Neural cell (in vitro differentiated cells): ENCODE measurements around the gene VRK1. TPM values are rescaled to one million over a fixed set of nuclear protein-coding genes. Genes with fewer than 3 reads are reported as not detected.

Experiments
- H2AFZ ChIP-seq: fragments of 200-600, 300-800 bp; sonication (generic), shearing (Covaris generic); 2 replicates; pipeline ENCODE4 v1.6.0; 2014; ENCODE audit warnings: low read depth, mild to moderate bottlenecking, antibody characterized with exemption, low read length, moderate library complexity
- H3F3A ChIP-seq: fragments of 200-600 bp; shearing (Covaris generic); 2 replicates; pipeline ENCODE4 v1.6.1; 2016; ENCODE audit warnings: mild to moderate bottlenecking, moderate library complexity, mixed read lengths, antibody characterized with exemption, low read length; ENCODE audit not compliant: insufficient read depth, poor library complexity, severe bottlenecking
- H3K27ac ChIP-seq: fragments of 200-600, 300-800 bp; sonication (generic), shearing (Covaris generic); 2 replicates; pipeline ENCODE4 v1.5.1; 2014; ENCODE audit warnings: mild to moderate bottlenecking, low read length, moderate library complexity
- H3K27me3 ChIP-seq: fragments of 300-800, 200-600 bp; sonication (generic), shearing (Covaris generic); 2 replicates; pipeline ENCODE4 v1.6.0; 2014; ENCODE audit warnings: mild to moderate bottlenecking, low read depth, low read length, moderate library complexity; ENCODE audit not compliant: insufficient read depth
- H3K36me3 ChIP-seq: fragments of 300-800, 200-600 bp; sonication (generic), shearing (Covaris generic); 2 replicates; pipeline ENCODE4 v1.5.1; 2014; ENCODE audit warnings: mild to moderate bottlenecking, antibody characterized with exemption, low read length, moderate library complexity; ENCODE audit not compliant: insufficient read depth
- H3K4me2 ChIP-seq: fragments of 300-800, 200-600 bp; sonication (generic), shearing (Covaris generic); 2 replicates; pipeline ENCODE4 v1.6.0; 2014; ENCODE audit warnings: mild to moderate bottlenecking, low read length
- H3K4me3 ChIP-seq: fragments of 300-800, 200-600 bp; sonication (generic), shearing (Covaris generic); 2 replicates; pipeline ENCODE4 v1.5.1; 2014; ENCODE audit warnings: mild to moderate bottlenecking, low read length, moderate library complexity
- H3K79me2 ChIP-seq: fragments of 200-600 bp; shearing (Covaris generic); replicated peaks from 2 replicates; pipeline ENCODE4 v1.6.0; 2014; ENCODE audit warnings: mild to moderate bottlenecking, low read length, moderate library complexity; ENCODE audit not compliant: insufficient read depth
- H3K9ac ChIP-seq: fragments of 300-800, 200-600 bp; sonication (generic), shearing (Covaris generic); 2 replicates; pipeline ENCODE4 v1.6.1; 2016; ENCODE audit warnings: mild to moderate bottlenecking, low read length, mixed read lengths
- H3K9me2 ChIP-seq: fragments of 200-600 bp; shearing (Covaris generic); 2 replicates; pipeline ENCODE4 v1.6.1; 2016; ENCODE audit warnings: mild to moderate bottlenecking, low read length, mixed read lengths; ENCODE audit not compliant: insufficient read depth
- H3K9me3 ChIP-seq: fragments of 200-600, 300-800 bp; sonication (generic), shearing (Covaris generic); 2 replicates; pipeline ENCODE4 v1.6.1; 2016; ENCODE audit warnings: mild to moderate bottlenecking, mixed run types, low read length, moderate library complexity, mixed read lengths
- H4K20me1 ChIP-seq: fragments of 200-600 bp; shearing (Covaris generic); 2 replicates; pipeline ENCODE4 v1.6.1; 2016; ENCODE audit warnings: mild to moderate bottlenecking, mixed run types; ENCODE audit not compliant: insufficient read depth
- EP300 ChIP-seq: fragments of 450-650 bp; conservative IDR thresholded peaks from 2 replicates; pipeline ENCODE4 v1.6.1; 2014; ENCODE audit warnings: antibody characterized with exemption, mild to moderate bottlenecking, moderate library complexity; ENCODE audit not compliant: poor library complexity, severe bottlenecking
- EZH2 ChIP-seq: fragments of 200-600, 300-800 bp; shearing (Covaris generic), sonication (generic); IDR thresholded peaks from 2 replicates; pipeline ENCODE4 v1.6.1; 2014; ENCODE audit warnings: antibody characterized with exemption, low read length, borderline replicate concordance, mild to moderate bottlenecking; ENCODE audit not compliant: insufficient read depth, poor library complexity, severe bottlenecking
- MXI1 ChIP-seq: fragments of 450-650 bp; conservative IDR thresholded peaks from 2 replicates; pipeline ENCODE4 v1.6.1; 2014; ENCODE audit warnings: antibody characterized with exemption, mild to moderate bottlenecking; ENCODE audit not compliant: poor library complexity, severe bottlenecking
- POLR2AphosphoS5 ChIP-seq: IDR thresholded peaks from 2 replicates; pipeline ENCODE4 v1.6.1; 2012
- RAD21 ChIP-seq: fragments of 450-650 bp; conservative IDR thresholded peaks from 2 replicates; pipeline ENCODE4 v1.6.1; 2014; ENCODE audit warnings: antibody characterized with exemption, mild to moderate bottlenecking, moderate library complexity
- SMC3 ChIP-seq: fragments of 450-650 bp; conservative IDR thresholded peaks from 2 replicates; pipeline ENCODE4 v1.6.1; 2014; ENCODE audit warnings: antibody characterized with exemption, mild to moderate bottlenecking, moderate library complexity; ENCODE audit not compliant: poor library complexity
- TAF1 ChIP-seq: IDR thresholded peaks from 2 replicates; pipeline ENCODE4 v1.6.1; 2012; ENCODE audit warnings: low read depth
- polyA plus RNA-seq: library from polyadenylated mRNA; depleted of rRNA; stranded (reverse); fragments of >200 nt; gene quantifications from 2 replicates; pipeline ENCODE4 v1.2.3, GENCODE V29; 2014
- TF ChIP-seq, protein P1 (sequence below): IDR thresholded peaks from 2 replicates; pipeline ENCODE4 v1.6.1; 2012; ENCODE audit warnings: borderline replicate concordance
- TF ChIP-seq, protein P2 (sequence below): fragments of 450-650 bp; IDR thresholded peaks from 2 replicates; pipeline ENCODE4 v1.5.1; 2014; ENCODE audit warnings: antibody characterized with exemption, mild to moderate bottlenecking, moderate library complexity; ENCODE audit not compliant: poor library complexity, severe bottlenecking

VRK1 gene
- polyA plus RNA-seq, 1 donor from 2014 or later, result 86.0 TPM

DNA sequence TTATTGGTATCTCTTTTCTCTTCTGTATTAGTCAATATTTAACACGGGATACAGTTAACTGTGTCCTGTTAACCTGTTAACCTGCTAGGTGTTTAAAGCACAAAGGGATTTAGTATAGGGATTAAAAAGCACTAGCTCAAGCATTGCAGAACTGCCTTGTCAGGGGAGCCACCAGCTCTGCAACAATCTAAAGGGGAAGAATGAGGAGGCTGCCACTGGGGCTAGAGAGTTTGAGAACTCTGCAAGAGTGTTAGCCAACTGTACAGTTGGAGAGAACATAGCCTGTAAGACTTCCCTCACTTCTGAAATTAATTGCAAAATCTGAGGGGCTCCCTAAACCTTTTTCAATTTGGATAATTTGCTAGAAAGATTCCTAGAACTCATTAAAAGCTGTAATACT, 6.5 kb upstream of the VRK1 start:
- Histone ChIP-seq H3K4me2 (no peak overlapping the region), H3K27me3 (no peaks in the 10 kb centered on the region), H3K36me3 (no peaks in the 10 kb centered on the region), H3K9me2 (no peaks in the 10 kb centered on the region), H3K4me3 (no peak overlapping the region), H2AFZ (no peak overlapping the region), H3F3A (no peaks in the 10 kb centered on the region), H3K9ac (no peak overlapping the region), H3K9me3 (no peaks in the 10 kb centered on the region), H4K20me1 (no peaks in the 10 kb centered on the region), H3K79me2 (no peaks in the 10 kb centered on the region), H3K27ac (no peak overlapping the region)
- TF ChIP-seq SMC3, result no peak
- TF ChIP-seq, protein P1, sequence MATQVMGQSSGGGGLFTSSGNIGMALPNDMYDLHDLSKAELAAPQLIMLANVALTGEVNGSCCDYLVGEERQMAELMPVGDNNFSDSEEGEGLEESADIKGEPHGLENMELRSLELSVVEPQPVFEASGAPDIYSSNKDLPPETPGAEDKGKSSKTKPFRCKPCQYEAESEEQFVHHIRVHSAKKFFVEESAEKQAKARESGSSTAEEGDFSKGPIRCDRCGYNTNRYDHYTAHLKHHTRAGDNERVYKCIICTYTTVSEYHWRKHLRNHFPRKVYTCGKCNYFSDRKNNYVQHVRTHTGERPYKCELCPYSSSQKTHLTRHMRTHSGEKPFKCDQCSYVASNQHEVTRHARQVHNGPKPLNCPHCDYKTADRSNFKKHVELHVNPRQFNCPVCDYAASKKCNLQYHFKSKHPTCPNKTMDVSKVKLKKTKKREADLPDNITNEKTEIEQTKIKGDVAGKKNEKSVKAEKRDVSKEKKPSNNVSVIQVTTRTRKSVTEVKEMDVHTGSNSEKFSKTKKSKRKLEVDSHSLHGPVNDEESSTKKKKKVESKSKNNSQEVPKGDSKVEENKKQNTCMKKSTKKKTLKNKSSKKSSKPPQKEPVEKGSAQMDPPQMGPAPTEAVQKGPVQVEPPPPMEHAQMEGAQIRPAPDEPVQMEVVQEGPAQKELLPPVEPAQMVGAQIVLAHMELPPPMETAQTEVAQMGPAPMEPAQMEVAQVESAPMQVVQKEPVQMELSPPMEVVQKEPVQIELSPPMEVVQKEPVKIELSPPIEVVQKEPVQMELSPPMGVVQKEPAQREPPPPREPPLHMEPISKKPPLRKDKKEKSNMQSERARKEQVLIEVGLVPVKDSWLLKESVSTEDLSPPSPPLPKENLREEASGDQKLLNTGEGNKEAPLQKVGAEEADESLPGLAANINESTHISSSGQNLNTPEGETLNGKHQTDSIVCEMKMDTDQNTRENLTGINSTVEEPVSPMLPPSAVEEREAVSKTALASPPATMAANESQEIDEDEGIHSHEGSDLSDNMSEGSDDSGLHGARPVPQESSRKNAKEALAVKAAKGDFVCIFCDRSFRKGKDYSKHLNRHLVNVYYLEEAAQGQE, result no peak

DNA sequence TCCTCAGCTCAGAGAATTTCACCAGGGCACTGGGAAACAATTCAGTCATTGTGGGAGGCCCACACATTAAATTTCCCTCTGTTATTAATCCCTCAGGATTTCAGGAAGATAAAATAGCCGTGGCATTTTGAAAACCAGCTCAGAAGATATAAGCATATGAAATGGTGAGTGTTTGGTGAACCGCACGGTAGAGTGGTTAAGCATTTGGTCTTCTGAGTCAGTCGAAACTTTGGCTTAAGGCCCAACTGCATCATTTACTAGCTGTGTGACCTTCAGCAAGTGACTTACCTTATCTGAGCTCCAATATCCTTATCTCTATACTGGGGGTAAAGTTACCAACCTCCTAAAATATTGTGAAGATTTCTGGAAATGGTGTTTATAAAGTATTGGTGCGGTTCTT, 5.2 kb upstream of the VRK1 start:
- H3K27ac ChIP-seq, result no peak overlapping the region
- no peak overlapping the region for H3K9ac ChIP-seq
- no peaks in the 10 kb centered on the region for H3K36me3 ChIP-seq
- TF ChIP-seq, protein P2, sequence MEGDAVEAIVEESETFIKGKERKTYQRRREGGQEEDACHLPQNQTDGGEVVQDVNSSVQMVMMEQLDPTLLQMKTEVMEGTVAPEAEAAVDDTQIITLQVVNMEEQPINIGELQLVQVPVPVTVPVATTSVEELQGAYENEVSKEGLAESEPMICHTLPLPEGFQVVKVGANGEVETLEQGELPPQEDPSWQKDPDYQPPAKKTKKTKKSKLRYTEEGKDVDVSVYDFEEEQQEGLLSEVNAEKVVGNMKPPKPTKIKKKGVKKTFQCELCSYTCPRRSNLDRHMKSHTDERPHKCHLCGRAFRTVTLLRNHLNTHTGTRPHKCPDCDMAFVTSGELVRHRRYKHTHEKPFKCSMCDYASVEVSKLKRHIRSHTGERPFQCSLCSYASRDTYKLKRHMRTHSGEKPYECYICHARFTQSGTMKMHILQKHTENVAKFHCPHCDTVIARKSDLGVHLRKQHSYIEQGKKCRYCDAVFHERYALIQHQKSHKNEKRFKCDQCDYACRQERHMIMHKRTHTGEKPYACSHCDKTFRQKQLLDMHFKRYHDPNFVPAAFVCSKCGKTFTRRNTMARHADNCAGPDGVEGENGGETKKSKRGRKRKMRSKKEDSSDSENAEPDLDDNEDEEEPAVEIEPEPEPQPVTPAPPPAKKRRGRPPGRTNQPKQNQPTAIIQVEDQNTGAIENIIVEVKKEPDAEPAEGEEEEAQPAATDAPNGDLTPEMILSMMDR, result no peak
- no peaks in the 10 kb centered on the region for H3F3A ChIP-seq
- no peak overlapping the region for H3K4me3 ChIP-seq
- H4K20me1 ChIP-seq, result no peaks in the 10 kb centered on the region
- no peaks in the 10 kb centered on the region for H3K27me3 ChIP-seq
- H3K79me2 ChIP-seq, result no peaks in the 10 kb centered on the region
- no peak overlapping the region for H3K4me2 ChIP-seq
- no peaks in the 10 kb centered on the region for H3K9me3 ChIP-seq
- no peaks in the 10 kb centered on the region for H3K9me2 ChIP-seq
- H2AFZ ChIP-seq, result no peak overlapping the region

DNA sequence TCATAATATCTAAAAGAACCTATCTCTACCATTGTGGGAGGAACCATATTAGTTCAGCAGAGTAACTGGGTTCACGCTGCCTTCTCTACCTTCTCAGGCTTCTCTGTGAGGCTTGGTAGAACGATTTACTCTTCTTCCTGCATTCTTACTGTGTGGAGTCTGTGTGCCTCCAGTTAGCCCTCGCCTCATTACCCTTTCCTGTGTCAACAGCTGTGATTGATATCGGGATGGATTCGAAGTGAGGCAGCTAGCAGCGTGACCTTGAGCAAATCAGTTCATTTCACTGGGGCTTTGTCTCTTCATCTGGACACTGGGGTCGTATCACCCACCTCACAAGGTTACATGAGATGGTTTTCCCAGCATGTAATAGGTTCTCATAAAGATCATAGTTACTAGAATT, 4.6 kb upstream of the VRK1 start:
- Histone ChIP-seq H3K9me3 (no peaks in the 10 kb centered on the region), H3K9ac (no peak overlapping the region), H3K4me2 (no peak overlapping the region), H3K27ac (no peak overlapping the region), H3K79me2 (no peaks in the 10 kb centered on the region), H3K4me3 (no peak overlapping the region), H2AFZ (no peak overlapping the region), H3K27me3 (no peaks in the 10 kb centered on the region), H4K20me1 (no peaks in the 10 kb centered on the region), H3F3A (no peaks in the 10 kb centered on the region), H3K9me2 (no peaks in the 10 kb centered on the region), H3K36me3 (no peaks in the 10 kb centered on the region)
- TF ChIP-seq MXI1 (no peak), SMC3 (no peak), POLR2AphosphoS5 (no peak), EZH2 (no peak), RAD21 (no peak), TAF1 (no peak), EP300 (no peak)
- TF ChIP-seq, protein P1, result no peak
- TF ChIP-seq, protein P2, result no peak
